Progenitor cell of endocrine pancreas (in vitro differentiated cells): ENCODE results near the gene HS3ST3A1. TPM values are rescaled to one million over a fixed set of nuclear protein-coding genes. Genes with fewer than 3 reads are reported as not detected.

Experiments used
- DNase-seq: peaks from one replicate; pipeline ENCODE4 v3.0.0; 2021; ENCODE audit warnings: low spot score; ENCODE audit not compliant: unreplicated experiment
- H3K27ac Mint-ChIP-seq: 2 replicates; pipeline ENCODE4 v1.8.0; 2021; ENCODE audit warnings: mild to moderate bottlenecking, moderate library complexity, mixed read lengths
- H3K27me3 Mint-ChIP-seq: 2 replicates; pipeline ENCODE4 v1.8.0; 2021; ENCODE audit warnings: mixed read lengths
- H3K36me3 Mint-ChIP-seq: 2 replicates; pipeline ENCODE4 v1.8.0; 2022; ENCODE audit warnings: mixed read lengths; ENCODE audit not compliant: insufficient read depth
- H3K4me1 Mint-ChIP-seq: 2 replicates; pipeline ENCODE4 v1.8.0; 2021; ENCODE audit warnings: low read depth, mixed read lengths
- H3K4me3 Mint-ChIP-seq: 2 replicates; pipeline ENCODE4 v1.8.0; 2021; ENCODE audit warnings: low read depth, mild to moderate bottlenecking, moderate library complexity, mixed read lengths
- H3K9me3 Mint-ChIP-seq: 2 replicates; pipeline ENCODE4 v1.8.0; 2021; ENCODE audit warnings: low read depth, mixed read lengths
- microRNA-seq: library from miRNA; unstranded; fragments of <30 nt; microRNA quantifications from one replicate; pipeline ENCODE4 v1.1.0, GENCODE V29; 2020; ENCODE audit warnings: borderline number of aligned reads; ENCODE audit not compliant: unreplicated experiment
- total RNA-seq: library from RNA; stranded (reverse); gene quantifications from 2 replicates; pipeline ENCODE4 v1.2.1, GENCODE V29; 2021
- TF ChIP-seq, protein P1 (sequence below): fragments of 200-600 bp; sonication (generic); IDR thresholded peaks from one replicate; pipeline ENCODE4 v1.5.0; 2021; ENCODE audit warnings: antibody characterized with exemption, mild to moderate bottlenecking; ENCODE audit not compliant: unreplicated experiment

The HS3ST3A1 gene
- total RNA-seq, 1 donor from 2014 or later: 8.8 TPM

GRCh38 chr17:13462146-13462545, 139.6 kb downstream of the HS3ST3A1 start:
- no peak for DNase-seq
- TF ChIP-seq, protein P1, sequence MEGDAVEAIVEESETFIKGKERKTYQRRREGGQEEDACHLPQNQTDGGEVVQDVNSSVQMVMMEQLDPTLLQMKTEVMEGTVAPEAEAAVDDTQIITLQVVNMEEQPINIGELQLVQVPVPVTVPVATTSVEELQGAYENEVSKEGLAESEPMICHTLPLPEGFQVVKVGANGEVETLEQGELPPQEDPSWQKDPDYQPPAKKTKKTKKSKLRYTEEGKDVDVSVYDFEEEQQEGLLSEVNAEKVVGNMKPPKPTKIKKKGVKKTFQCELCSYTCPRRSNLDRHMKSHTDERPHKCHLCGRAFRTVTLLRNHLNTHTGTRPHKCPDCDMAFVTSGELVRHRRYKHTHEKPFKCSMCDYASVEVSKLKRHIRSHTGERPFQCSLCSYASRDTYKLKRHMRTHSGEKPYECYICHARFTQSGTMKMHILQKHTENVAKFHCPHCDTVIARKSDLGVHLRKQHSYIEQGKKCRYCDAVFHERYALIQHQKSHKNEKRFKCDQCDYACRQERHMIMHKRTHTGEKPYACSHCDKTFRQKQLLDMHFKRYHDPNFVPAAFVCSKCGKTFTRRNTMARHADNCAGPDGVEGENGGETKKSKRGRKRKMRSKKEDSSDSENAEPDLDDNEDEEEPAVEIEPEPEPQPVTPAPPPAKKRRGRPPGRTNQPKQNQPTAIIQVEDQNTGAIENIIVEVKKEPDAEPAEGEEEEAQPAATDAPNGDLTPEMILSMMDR: no peak
- Mint-ChIP-seq H3K9me3 (peaks cover 4% of the 10 kb centered on the region), H3K27ac (no peak overlapping the region), H3K4me3 (no peak overlapping the region), H3K27me3 (peaks cover 17% of the 10 kb centered on the region), H3K4me1 (no peaks in the 10 kb centered on the region), H3K36me3 (no peaks in the 10 kb centered on the region)

- no peaks in the 10 kb centered on the region for H3K4me1 Mint-ChIP-seq
- peaks cover 4% of the 10 kb centered on the region for H3K9me3 Mint-ChIP-seq
These were observed 141.3 kb downstream of the HS3ST3A1 start for GRCh38 chr17:13460261-13461000.

GRCh38 chr17:13457783-13458182, 143.9 kb downstream of the HS3ST3A1 start:
- DNase-seq: no peak
- TF ChIP-seq, protein P1: no peak
- H3K9me3 Mint-ChIP-seq: peaks cover 3% of the 10 kb centered on the region
- H3K4me1 Mint-ChIP-seq: no peaks in the 10 kb centered on the region
- peaks cover 17% of the 10 kb centered on the region for H3K27me3 Mint-ChIP-seq
- H3K36me3 Mint-ChIP-seq: peaks cover 1% of the 10 kb centered on the region
- no peak overlapping the region for H3K4me3 Mint-ChIP-seq
- no peak overlapping the region for H3K27ac Mint-ChIP-seq

More at GRCh38 chr17:13460261-13461000, 141.3 kb downstream of the HS3ST3A1 start:
- TF ChIP-seq, protein P1: no peak
- H3K27me3 Mint-ChIP-seq: peaks cover 17% of the 10 kb centered on the region
- H3K4me3 Mint-ChIP-seq: no peak overlapping the region
- H3K27ac Mint-ChIP-seq: no peak overlapping the region
- no peak for DNase-seq
- H3K36me3 Mint-ChIP-seq: no peaks in the 10 kb centered on the region

Small RNA genes within 50 kb of the gene (microRNA-seq; reads per million reads assigned to microRNA genes)
- gene MIR548H3: not detected
